Retinal pigment epithelial cell (primary cell): ENCODE measurements around the gene PUM2.

ENCODE experiments used
- DNase-seq: peaks from one replicate; pipeline ENCODE4 v3.0.0-alpha.2; 2010; ENCODE audit warnings: low read depth
- H3K4me3 ChIP-seq: 2 replicates; pipeline ENCODE4 v1.5.1; 2011; ENCODE audit warnings: mild to moderate bottlenecking, low read length, control low read depth, moderate library complexity
- CTCF ChIP-seq: conservative IDR thresholded peaks from 2 replicates; pipeline ENCODE4 v1.5.1; 2011; ENCODE audit warnings: low read depth, low read length, control low read depth, inconsistent platforms

Gene PUM2

GRCh38 chr2:20346565-20347381 is 3.9 kb downstream of the PUM2 start:
- DNase-seq, result no peak
- no peak for TF ChIP-seq CTCF
- no peak overlapping the region for H3K4me3 ChIP-seq

- no peak for DNase-seq
- no peak for TF ChIP-seq CTCF
- no peak overlapping the region for H3K4me3 ChIP-seq
These were observed 7.5 kb downstream of the PUM2 start for GRCh38 chr2:20343128-20343527.

GRCh38 chr2:20339012-20339411 is 11.6 kb downstream of the PUM2 start:
- H3K4me3 ChIP-seq, result no peak overlapping the region
- TF ChIP-seq CTCF, result no peak
- no peak for DNase-seq

GRCh38 chr2:20334605-20335203 is 15.9 kb downstream of the PUM2 start:
- TF ChIP-seq CTCF, result no peak
- no peak for DNase-seq
- H3K4me3 ChIP-seq, result no peak overlapping the region

- TF ChIP-seq CTCF, result no peak
- no peak for DNase-seq
- H3K4me3 ChIP-seq, result no peak overlapping the region
These were observed 16.9 kb downstream of the PUM2 start for GRCh38 chr2:20333738-20334137.

GRCh38 chr2:20330192-20330591 is 20.5 kb downstream of the PUM2 start:
- no peak for DNase-seq

More at GRCh38 chr2:20330192-20330591, 20.5 kb downstream of the PUM2 start:
- H3K4me3 ChIP-seq, result no peak overlapping the region
- no peak for TF ChIP-seq CTCF
